HL-60/S4 treated with phorbol 12-myristate 13-acetate at 8.2 ng/mL for 4 days and 3 days (cell line): Measurements from ENCODE around the gene TRAPPC8.
"Not testable (repeated sequence)": the region's sequence is repeated elsewhere in the genome, so short reads cannot be mapped to it uniquely, and the experiment has no call there.

Source experiments
- in situ Hi-C: fragments of 300-500 bp; cut with MboI; formaldehyde crosslinking; loops from 2 replicates; pipeline ENCODE4 v1.15.0; 2022; ENCODE audit warnings: low sequenced_read_pairs

Gene TRAPPC8

GRCh38 chr18:31801078-31801477 lies 141.8 kb downstream of the TRAPPC8 start:
- in situ Hi-C loops: no loop called here

DNA sequence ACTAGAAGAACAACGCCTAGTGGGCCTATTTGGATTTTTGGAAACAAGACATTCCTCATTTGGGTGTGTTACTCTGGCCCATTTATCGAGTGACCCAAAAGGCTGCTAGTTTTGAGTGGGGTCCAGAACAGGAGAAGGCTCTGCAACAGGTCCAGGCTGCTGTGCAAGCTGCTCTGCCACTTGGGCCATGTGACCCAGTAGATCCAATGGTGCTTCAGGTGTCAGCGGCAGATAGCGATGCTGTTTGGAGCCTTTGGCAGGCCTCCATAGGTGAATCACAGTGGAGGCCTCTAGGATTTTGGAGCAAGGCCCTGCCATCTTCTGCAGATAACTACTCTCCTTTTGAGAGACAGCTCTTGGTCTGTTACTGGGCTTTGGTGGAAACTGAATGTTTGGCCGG lies 143.7 kb downstream of the TRAPPC8 start:
- in situ Hi-C loops: not testable (repeated sequence)

DNA sequence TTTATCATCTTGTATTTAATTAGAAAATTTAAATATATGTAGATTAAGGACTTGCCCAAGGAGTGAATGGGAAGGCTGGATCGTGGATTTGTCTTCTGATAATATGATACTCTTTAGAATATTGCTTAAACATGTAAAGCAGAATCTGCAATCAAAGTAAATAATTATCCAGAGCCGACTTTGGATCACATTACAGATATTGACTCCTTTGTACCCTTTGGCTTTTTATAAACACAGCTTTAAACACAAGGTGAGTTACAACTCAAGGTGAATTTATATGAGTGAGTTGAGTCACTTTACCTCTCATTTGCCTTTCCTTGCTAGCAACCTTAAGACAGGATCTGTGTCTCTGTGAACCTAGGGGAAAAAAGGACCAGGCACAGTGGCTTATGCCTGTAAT lies 144.5 kb downstream of the TRAPPC8 start:
- in situ Hi-C loops: no loop called here

DNA sequence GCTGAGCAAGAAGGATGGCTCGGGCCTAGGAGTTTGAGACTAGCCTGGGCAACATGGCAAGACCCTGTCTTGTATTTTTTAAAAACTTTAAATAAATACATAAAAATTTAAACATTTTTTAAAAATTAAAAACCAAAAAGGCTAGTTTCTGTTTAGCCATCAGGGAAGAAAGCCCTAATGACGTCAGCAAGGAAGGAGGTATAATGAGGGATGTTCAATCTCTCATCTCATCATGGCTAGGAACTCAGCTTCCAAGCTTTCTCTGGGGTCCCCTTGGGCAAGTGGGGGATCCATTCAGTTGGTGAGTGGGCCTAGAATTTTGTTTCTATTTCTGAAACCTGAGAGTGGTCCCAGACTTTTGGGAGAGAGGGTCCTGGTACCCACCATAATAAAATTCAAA lies 147.2 kb downstream of the TRAPPC8 start:
- in situ Hi-C loops: no loop called here

- in situ Hi-C loops: no loop called here
Measured at GRCh38 chr18:31793531-31793930, 149.4 kb downstream of the TRAPPC8 start.

DNA sequence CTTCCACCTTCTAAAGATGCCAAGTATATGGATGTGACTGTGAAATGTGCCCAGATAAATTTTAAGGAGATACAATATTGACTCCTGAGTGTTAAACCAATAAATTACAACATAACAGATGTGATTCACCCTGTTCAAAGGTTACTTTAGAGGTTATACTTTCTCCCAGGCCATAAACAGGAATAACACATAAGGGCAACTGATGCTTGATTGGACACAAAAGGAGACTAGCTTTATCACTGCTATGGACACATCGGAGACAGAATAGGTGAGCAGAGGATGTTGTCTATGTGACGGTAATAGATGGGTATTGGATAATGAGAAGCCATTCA lies 150.4 kb downstream of the TRAPPC8 start:
- in situ Hi-C loops: no loop called here

DNA sequence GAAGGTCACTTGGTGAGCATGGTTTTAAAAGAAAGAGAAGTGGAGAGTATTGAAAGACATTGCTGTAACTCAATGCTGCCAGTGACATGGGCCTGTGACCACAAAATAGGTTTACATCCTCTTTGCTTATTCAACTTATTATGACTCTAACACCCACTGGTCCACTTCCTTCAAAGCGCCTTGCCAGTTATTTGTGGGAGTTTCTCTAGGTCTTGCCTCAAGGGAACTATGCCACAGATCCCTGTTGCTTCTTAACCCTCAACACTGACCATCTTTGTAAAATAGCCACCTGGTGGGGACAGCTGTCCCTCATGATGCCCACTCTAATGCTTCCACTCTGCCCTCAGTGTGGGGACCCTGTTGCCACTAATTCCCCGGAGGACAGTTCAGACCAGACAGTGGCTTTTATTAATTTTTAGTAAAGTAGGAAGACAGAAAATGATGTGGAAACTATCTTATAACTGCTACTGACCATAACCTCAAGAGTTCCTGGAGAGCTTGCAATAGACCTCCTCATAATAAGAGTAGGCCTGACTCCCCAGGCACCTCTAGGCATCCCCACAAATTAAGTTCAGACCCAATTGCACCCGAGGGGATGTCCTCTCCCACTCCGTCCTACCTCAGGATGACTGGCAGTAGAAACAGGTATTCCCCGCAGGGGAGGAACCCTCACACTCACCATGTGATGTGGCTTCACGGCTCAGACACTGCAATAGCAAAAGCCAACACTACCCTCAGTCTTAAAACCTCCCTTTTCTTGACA lies 150.9 kb downstream of the TRAPPC8 start:
- in situ Hi-C loops: no loop called here

DNA sequence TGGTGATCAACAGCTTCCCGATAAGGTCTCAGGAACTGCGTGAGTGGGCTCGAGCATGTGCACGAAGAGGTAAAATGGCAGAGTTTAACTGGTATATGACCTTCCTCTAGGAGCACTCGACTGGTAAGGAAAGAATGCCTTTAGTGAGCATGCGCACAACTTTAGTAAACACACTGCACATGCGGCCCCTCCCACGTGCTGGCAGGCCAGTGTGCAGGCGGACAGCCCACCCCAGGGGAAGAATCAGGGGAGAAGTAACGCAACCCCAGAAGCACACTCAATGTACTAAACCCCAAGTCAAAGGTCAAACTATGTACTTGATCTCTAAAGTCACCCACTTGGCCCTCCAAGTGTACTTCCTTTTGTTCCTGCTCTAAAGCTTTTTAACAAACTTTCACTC lies 153.5 kb downstream of the TRAPPC8 start:
- in situ Hi-C loops: no loop called here

GRCh38 chr18:31783059-31783458 lies 159.9 kb downstream of the TRAPPC8 start:
- in situ Hi-C loops: no loop called here
